ENCODE results near the gene PRKAR2B. TPM values are rescaled to one million over a fixed set of nuclear protein-coding genes. Genes with fewer than 3 reads are reported as not detected.
A peak's percentile ranks its signal among the peaks of the same experiment; 100 is the strongest.

Gene PRKAR2B
- 1.2 TPM for total RNA-seq

DNA sequence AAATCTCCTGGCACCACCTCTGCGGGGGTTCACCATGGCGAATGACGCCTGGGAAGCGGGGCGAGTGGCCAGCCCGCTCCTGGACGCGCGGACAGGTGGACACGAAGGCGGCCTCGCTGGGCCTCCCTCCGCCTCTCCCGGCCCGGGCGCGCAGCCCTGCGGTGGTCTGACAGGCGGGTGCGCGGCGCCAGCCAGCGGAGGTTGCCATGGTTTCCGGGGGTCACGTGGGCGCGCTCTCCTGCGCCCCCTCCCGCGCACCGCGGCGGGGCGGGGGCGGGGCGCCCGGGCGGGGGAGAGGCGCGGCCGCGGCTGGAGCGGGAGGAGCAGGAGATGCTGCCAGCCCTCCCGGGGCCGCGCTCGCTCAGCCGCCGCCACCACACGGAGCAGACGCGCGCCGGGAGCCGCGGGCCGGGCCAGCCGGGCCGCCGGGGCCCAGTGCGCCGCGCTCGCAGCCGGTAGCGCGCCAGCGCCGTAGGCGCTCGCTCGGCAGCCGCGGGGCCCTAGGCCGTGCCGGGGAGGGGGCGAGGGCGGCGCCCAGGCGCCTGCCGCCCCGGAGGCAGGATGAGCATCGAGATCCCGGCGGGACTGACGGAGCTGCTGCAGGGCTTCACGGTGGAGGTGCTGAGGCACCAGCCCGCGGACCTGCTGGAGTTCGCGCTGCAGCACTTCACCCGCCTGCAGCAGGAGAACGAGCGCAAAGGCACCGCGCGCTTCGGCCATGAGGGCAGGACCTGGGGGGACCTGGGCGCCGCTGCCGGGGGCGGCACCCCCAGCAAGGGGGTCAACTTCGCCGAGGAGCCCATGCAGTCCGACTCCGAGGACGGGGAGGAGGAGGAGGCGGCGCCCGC lies at the start of gene PRKAR2B:
TSS of gene PRKAR2B (plus strand) at position 359 of the 848 bp plus-strand sequence. CDS start at position 562, 203 bp downstream.
- peak; percentile 84 for ATAC-seq

DNA sequence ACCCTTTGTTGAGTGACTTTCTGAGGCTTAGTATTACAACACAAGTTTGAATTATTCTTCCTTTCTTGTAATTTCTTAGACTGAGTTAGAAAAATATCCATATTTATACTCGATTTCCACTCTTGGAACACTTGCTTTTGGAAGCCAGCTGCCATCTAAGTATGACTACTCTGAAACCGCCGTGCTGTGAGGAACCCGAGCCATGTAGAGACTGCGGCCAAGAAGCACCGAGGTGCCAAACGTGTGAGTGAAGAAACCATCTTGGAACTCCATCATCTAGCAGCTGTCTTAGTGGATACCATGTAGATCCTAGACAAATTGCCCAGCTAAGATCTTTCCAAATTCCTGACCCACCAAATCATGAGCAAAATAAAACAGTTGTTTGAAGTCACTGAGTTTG lies 49.7 kb upstream of the PRKAR2B start:
- no peak for ATAC-seq

DNA sequence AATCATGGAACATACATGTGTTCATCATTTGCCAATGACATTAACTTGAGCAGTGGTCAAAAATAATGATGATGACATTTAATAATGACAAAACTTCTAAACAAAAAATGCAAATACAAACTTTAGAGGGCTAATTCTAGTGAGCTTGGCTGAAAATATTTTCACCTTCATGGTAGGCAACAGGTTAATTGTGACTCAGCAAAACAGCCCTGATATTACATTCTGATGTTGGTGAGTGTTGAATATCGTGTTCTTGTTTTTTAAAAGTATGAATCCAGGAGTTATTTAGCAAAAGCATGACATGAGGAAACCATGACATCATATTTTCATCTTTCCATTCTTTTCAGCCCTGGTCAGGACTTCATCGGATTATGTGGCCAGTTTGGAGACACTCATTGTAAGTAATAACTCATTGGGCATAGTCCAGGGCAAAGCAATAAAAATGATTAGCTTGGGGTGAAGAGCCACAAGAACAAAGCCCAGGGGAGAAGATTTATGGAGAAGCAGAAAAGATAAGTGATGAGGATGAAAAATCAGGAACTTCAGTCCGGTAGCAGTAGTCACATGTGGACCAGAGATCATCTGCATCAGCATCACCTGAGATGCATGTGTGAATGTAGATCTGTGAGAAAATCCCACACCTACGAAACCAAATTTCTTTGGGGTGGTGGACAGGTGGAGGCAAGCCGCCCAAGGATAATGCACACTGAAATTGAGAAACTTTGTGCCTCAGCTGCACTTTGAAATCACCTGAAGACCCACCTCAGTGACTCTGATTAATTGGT lies 46.8 kb upstream of the PRKAR2B start:
- no peak for ATAC-seq

DNA sequence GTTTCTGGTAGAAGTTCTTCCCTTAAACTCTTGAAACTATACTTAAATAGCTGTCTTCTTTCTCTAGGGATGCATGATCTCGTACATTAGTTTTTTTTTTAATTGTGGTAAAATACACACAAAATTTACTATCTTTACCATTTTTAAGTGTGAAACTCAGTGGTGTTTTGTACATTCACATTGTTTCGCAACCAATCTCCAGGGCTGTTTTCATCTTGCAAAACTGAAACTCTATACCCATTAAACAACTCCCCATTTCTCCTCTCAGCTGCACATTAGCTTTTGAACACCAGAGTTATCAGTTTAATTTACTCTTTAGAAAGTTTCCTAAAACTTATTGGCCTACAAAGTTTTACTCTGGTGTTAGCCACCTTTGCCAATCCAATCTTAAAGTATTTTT lies 45.5 kb upstream of the PRKAR2B start:
- no peak for ATAC-seq

DNA sequence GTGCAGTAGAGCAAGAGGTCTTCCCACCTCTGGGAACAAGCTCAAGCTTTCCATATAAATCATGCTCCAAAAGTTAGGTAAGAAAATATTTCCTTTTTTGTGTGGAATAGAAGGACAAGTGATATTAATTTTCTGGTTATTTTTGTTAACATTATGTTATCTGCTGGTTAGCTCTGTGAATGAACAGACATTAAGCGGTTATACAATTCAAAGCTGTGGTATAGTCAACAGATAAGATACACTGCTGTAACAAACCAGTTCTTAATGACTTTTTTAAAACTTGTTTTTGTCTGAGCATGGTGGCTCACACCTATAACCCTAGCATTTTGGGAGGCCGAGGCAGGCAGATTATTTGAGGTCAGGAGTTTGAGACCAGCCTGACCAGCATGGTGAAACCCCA lies 43.0 kb upstream of the PRKAR2B start:
- no peak for ATAC-seq

DNA sequence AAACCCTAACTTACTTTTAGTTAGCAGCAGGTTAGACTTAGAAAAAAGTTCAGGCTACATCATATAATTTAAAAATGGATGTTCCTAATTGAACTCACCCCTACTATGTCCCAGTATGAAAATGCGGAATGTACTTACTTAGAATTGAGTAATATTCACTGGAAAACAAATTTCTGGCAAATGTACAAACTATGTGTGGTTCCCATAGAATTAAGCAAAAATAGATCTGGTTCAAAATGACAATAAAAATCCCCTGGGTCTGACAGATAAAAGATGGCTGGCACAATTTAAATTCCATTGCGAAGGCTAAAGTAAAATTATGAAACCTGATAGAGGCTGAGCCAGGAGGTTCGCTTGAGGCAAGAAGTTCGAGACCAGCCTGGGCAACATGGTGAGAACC lies 42.4 kb upstream of the PRKAR2B start:
- ATAC-seq, result no peak

DNA sequence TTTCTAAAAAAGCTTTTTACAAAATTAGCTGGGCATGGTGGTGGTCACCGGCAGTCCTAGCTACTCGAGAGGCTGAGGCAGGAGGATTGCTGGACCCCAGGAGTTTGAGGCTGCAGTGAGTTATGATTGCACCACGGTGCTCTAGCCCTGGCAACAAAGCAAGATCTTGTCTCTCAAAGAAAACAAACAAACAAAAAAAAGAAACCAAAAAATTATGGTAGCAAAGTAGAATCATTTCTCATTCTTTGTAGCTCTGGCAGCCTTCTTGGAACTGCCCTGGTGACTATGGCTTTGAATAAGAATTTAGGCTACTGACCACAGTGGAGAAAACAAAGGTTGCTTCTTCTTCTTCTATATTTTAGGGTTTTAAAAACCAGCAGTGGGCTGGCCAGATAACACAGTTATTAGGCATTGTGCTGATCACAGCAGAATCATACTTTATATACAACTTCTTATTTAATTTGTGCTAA lies 41.9 kb upstream of the PRKAR2B start:
- no peak for ATAC-seq

DNA sequence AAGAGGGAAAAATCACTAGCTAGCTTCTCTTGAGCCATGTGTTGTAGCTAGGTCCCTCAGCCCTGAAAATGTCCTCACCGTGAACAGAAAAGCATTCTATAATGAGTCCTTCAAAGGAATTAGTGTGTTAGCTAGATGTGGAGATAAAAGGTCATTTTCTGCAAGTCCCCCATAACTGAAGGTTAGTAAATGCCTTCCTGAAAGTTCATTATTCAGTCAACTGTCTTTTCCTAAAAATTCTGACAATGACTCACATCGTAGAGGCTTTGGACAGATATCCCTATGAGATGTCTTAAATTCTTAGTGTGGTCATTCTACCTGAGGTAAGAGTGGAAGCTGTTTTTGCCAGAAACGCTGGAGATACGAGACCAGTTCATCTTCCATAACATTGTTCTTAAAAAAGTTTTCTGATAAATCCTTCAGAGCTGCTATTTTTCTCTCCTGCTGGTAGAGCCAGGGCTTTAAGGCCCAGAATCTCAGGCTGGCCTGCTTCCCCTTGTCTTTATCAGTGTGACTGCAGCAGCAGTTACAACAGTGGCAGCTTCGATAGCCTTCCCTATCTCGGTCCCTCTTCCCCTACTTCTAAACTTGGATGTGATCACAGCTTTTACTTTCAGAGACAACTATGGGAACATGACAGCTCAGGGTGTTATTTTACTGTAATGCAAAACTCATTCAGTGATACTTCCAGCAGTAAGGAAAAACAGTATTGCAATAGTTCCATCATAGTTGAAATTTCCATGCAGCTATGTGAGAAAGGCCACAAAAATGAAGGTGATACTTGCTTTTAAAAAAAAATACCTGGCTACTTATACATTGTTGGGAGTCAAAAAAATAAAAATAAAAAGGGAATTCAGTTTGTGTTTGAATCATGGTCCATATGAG lies 37.3 kb upstream of the PRKAR2B start:
- no peak for ATAC-seq

DNA sequence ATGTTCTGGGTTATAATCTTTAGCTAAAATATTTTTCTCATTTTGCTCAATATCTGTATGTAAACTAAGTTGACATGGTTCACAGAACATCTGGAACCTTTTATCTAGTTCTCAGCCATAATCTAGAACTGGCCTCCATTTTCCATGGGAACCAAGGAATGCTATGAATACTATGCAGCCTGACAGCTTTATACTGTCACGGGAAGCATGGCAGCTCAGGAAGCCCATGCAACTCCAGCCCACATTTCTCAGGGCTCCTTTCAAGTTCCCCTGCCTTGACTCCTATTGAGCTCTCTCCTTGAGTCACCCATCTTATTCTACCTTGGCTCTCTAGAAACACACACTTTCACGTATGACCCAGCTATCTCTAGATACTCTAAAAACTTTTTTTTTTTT lies 36.6 kb upstream of the PRKAR2B start:
- no peak for ATAC-seq

DNA sequence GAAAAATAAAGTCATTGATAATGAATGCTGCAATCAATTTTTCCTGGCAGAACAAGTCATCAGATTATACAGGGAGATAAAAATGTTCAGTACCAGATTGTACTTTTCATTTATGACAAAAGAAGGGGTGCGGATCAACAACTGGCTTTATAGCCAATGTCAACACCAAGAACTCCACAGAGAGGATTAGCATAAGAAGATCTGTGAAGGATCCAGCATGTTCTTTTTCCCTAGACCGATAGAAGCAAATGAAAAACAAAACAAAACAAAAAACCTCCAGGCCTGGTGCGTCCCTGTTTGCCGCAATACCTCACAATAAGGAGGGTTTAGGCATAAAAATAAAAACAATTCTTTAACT lies 34.7 kb upstream of the PRKAR2B start:
- ATAC-seq, result no peak

DNA sequence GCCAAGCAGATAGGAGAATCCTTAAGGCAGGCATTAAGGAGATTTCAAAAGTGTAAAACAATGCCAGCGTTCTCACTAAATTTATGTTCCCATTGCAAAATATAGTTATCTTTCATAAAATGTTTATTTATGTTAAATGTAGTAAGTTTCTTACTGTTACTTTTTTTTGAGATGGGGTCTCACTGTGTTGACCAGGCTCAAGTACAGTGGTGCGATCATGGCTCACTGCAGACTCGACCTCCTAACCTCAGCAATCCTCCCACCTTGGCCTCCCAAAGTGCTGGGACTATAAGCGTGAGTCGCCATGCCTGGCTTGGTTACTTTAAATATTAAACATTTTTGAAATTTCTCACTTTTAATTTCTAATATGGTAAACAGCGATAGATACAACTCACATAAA lies 31.8 kb upstream of the PRKAR2B start:
- no peak for ATAC-seq

DNA sequence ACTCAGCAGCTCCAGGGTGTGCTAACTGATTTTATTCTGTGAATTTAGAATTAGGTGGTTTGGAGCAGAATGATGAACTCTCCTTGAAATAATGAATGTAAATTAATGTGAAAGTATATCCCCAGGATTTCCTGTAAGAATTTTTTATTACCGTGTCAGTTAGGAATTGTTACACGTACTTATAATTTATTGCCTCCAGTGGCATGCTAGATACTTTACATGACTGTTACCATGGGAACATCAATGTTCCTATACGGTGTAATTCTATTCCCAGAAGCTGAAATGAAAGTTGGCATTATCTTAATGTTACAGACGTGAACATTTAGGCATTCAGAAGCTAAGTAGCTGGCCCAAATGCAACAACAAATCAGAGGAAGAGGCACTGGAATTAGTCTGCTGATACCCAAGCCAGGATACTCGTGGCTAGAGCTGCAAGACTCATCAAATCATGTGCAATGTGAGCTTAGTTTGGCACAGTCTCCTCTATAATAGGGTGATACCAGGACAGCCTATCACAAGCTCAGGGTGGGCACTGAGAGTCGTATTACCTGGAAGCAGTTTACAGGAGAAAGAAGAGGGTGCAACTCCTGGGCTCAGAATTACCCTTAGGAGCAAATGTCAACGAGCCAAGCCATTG lies 30.0 kb upstream of the PRKAR2B start:
- ATAC-seq, result no peak

DNA sequence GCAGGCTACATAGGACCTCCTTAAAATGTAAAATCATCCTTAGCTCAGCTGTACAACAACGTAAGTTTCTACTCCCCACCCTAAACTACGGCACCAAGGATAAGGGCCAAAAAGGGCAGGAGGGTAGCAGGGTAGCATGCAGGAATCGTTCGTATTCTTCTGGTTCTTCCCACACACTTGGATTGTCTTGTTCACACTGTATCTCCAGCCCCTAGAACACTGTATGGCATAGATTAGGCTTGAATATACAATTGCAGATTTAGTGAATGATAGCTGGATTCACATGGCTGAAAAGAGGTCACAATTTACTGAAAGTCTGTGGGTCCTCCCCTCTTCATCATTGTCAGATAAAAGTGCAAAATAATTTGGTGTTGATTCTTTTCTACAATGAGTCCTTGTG lies 28.2 kb upstream of the PRKAR2B start:
- no peak for ATAC-seq

DNA sequence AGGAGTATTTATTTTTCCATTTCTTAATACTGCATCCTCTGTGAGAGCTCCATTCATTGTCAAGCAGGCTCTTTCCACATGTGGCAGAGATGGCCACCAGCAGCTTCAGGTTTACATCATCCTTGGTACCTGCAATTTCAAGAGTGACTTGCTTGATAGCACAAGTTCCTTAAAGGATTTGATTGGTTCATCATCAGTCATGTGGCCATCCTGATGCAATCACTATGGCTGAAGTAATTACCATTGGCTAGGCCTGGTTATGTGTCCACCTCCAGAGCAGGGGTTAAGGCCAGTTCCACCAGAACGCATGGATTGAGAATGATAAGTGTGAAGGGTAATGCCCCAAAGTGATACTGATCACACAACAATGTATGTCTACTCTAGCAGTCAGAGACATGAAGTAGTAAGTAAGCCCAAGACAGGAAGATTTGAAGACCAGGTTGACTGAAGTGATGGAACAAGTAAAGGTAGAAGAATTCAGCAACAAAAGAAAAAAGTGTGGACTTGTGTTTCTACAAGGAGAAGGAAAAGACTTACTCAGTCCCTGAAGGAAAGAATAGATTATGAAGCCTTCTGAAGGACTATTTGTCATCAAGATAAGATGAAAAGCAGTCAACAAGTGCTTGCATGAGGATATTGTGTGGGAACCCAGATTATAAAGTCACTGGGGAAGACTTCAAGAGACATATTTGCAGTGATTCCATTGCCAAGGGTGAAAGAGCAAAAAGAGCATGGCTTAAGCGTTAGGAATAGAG lies 26.4 kb upstream of the PRKAR2B start:
- no peak for ATAC-seq

DNA sequence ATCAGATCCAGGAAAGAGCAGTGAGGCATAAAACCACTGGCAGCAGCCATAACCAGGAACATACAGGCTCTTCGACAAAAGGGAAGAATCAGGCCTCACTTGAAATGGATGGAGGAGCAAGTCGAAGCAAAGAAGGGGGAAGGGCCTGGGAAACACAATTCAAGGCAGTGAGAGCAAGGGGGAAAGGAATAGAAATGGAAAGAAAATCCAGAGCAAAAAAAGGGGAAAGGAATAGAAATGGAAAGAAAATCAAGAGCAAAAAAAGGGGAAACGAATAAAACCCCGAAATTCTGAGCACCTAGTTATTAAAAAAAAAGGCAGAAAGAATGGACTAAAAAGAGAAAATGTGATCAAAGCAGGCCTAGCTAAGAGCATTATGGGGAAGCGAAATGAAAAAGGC lies 24.1 kb upstream of the PRKAR2B start:
- no peak for ATAC-seq

DNA sequence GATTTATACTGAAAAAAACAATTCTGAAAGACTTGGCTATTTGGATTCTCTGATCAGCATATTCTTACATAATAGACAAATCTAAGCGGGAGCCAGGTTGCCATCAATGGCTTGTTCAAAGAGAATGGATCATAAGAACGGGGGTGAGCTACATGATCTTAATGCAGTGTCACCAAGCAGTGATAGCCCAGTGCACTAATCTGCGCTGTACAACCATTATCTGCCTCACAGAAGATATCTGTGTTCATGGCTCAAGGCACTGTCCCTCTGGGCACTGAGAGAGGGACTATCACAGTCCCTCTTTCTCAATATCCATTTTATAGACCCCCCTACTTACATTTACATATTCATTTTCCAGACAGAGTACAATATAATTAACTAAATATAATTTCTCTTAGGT lies 22.9 kb upstream of the PRKAR2B start:
- ATAC-seq, result no peak

DNA sequence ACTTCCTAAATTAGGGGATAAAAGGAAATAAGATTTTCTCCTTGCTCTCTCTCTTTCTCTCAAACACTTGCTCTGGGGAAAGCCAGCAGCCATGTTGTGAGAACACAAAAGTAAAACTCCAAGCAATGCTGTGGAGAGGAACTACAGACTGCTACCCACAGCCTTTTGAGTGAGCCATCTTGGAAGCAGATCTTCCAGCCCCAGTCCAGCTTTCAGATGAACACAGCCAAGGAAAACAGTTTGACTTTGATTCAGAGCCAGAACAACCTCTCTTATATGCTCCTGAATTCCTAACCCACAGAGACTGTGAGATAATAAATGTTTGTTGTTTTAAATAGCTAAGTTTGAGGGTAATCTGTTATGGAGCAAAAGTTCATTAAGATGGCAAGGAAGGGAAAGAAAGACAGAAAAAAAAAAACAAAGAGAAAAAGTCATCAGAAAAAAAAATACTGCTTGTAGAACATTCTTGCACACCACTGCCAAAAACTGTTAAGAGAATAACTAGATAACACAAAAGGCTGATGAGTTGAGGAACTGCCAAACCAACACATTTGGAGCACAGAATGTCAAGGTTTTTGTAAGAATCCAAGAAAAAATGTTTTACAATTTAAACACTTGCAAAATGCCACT lies 20.9 kb upstream of the PRKAR2B start:
- no peak for ATAC-seq

DNA sequence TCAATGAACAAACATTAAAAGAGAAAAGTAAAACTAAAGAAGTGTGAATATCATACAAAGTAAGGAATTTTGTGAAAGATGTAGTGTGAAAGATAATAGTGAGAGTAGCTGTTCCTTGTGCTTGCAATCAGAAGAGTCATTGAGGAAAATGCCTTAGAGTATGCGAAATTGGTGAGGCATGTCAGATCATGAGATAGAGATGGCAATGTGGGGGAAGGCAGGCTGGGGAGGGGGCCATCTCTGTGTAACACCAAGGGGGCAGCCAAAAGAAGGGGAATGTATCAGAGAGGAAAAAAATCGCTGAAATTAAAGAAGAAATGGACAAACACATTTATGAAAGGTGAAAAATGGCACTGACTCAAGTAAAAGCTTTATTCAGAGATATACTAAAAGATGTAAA lies 19.6 kb upstream of the PRKAR2B start:
- ATAC-seq, result no peak

DNA sequence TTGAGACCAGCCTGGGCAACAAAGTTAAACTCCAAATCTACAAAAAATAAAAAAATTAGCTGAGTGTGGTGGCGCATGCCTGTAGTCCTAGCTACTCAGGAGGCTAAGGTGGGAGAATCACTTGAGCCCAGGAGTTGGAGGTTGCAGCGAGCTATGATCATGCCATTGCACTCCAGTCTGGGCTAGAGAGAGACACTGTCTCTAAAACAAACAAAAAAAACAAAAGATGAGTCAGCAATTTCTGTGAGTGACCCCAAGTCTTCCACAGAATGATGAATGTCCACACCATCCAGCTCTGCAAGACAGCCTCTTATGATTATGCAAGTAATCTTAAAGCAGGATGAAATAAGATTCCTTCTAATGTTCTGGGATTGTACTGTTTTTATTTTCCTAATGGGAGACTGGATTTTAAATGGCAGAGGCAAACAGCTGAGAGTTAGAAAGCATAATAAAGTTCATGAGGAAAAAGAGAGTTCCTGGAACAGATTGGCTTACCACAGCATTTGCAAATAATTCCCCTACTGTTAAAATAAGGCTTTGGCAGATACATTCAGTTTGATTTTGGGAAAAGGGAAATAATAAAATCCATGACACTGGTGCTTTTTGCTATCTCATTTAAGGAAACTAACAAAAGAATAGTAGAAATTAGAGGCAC lies 18.9 kb upstream of the PRKAR2B start:
- ATAC-seq, result no peak

DNA sequence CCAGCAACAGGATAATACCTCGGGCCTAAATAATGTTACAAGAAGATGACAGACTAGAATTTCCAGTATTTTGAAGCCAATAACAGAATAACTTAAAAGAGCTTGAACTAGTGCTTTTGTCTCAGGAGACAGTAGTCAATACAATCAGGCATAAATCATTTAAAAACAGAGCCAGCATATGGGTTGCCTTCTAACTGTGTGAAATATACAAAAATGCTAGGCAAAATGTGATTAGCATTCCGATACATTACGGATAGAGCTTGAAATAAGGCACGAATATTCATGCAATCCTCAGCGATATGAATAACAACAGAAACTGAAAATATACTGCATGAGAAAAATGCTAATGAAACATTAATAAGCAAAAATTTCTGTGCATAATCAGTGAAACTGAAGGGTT lies 18.3 kb upstream of the PRKAR2B start:
- ATAC-seq, result no peak

DNA sequence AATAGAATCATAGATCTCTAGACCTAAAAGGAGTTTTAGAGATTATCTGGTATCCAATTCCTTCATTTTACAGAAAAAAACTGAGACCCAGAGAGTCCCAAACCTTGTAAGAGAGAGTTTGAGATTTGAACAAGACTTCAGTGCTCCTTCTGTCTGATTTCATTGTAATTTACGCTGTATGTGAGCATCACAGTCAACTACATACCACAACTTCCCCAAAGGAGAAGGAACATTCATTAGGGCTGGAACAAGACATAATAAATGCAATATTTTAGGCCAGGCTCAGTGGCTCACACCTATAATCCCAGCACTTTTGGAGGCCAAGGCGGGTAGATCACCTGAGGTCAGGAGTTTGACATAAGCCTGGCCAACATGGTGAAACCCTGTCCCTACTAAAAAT lies 17.3 kb upstream of the PRKAR2B start:
- no peak for ATAC-seq

All from esophagus mucosa (tissue), 1 donor.